Lower lobe of right lung (tissue), 2 donors: ENCODE results near the gene UCP2. TPM values are rescaled to one million over a fixed set of nuclear protein-coding genes. Genes with fewer than 3 reads are reported as not detected.

Experiments used
- ATAC-seq, 2 donors: fragments of 200-7000 bp; cut with Tn5 transposase; one replicate each; pipeline ENCODE4 v1.9.1; 2020 to 2022; ENCODE audit warnings: mild to moderate bottlenecking in 2 of 2, moderate library complexity in 2 of 2
- DNase-seq: peaks from one replicate; pipeline ENCODE4 v3.0.0-alpha.2; 2020
- H3K27ac ChIP-seq: fragments of 200-600 bp; one replicate; pipeline ENCODE4 v1.8.0; 2022
- H3K27me3 ChIP-seq: fragments of 200-600 bp; one replicate; pipeline ENCODE4 v1.8.0; 2022; ENCODE audit warnings: low read depth
- H3K36me3 ChIP-seq: fragments of 200-600 bp; one replicate; pipeline ENCODE4 v1.8.0; 2022; ENCODE audit warnings: mild to moderate bottlenecking
- H3K4me1 ChIP-seq: fragments of 200-600 bp; one replicate; pipeline ENCODE4 v1.8.0; 2022
- H3K4me3 ChIP-seq: fragments of 200-600 bp; one replicate; pipeline ENCODE4 v1.8.0; 2022; ENCODE audit warnings: mild to moderate bottlenecking
- H3K9me3 ChIP-seq: fragments of 200-600 bp; one replicate; pipeline ENCODE4 v1.8.0; 2022
- CTCF ChIP-seq: fragments of 200-600 bp; IDR thresholded peaks from one replicate; pipeline ENCODE4 v1.8.0; 2022; ENCODE audit warnings: antibody characterized with exemption, mild to moderate bottlenecking
- intact Hi-C: fragments of 100-400 bp; cut with DNase I; formaldehyde crosslinking; loops from one replicate; pipeline ENCODE4 v1.11.0; 2022
- total RNA-seq: library from RNA; stranded (reverse); fragmentation: NEBNext Ultra II Directional; extraction: Animal tissue kit (Norgen Biotek cat#: 25700); gene quantifications from one replicate; pipeline ENCODE4 v1.2.1, GENCODE V29; 2021
- donor health status: DM: no; HTN: yes; CAD: no; lungs with severe emphysema.

The UCP2 gene
- total RNA-seq, 1 donor from 2014 or later = 83.5 TPM

GRCh38 chr11:74019104-74019738 is 36.6 kb upstream of the UCP2 start:
- Histone ChIP-seq H3K27ac (peak overlapping the region; percentile 87), H3K27me3 (no peaks in the 10 kb centered on the region), H3K36me3 (peaks cover 6% of the 10 kb centered on the region), H3K4me1 (peaks cover 48% of the 10 kb centered on the region), H3K4me3 (no peak overlapping the region), H3K9me3 (no peaks in the 10 kb centered on the region)
- intact Hi-C loops = no loop called here
- ATAC-seq (peak in 1 of 2 donors; percentile 3), DNase-seq (no peak)
- no peak for TF ChIP-seq CTCF

- no peak for TF ChIP-seq CTCF
- H3K27ac ChIP-seq = peak overlapping the region; percentile 87
- H3K27me3 ChIP-seq = no peaks in the 10 kb centered on the region
- H3K4me1 ChIP-seq = peaks cover 40% of the 10 kb centered on the region
- H3K9me3 ChIP-seq = no peaks in the 10 kb centered on the region
- intact Hi-C loops = no loop called here
- peak; percentile 94 for DNase-seq
- peaks cover 10% of the 10 kb centered on the region for H3K36me3 ChIP-seq
- no peak overlapping the region for H3K4me3 ChIP-seq
- ATAC-seq = peak; percentile 93 to 94
Measured at GRCh38 chr11:74018331-74019005, 35.8 kb upstream of the UCP2 start.

GRCh38 chr11:74017631-74018030 is 35.0 kb upstream of the UCP2 start:
- intact Hi-C loops = no loop called here
- DNase-seq = no peak

GRCh38 chr11:74015919-74016684 is 33.5 kb upstream of the UCP2 start:
- no peaks in the 10 kb centered on the region for H3K27me3 ChIP-seq
- no peak for TF ChIP-seq CTCF
- H3K4me1 ChIP-seq = peaks cover 42% of the 10 kb centered on the region
- H3K36me3 ChIP-seq = peaks cover 17% of the 10 kb centered on the region
- no peaks in the 10 kb centered on the region for H3K9me3 ChIP-seq
- H3K4me3 ChIP-seq = no peak overlapping the region
- no peak overlapping the region for H3K27ac ChIP-seq
- no peak for ATAC-seq
- DNase-seq = no peak
- intact Hi-C loops = no loop called here

More at GRCh38 chr11:74017631-74018030, 35.0 kb upstream of the UCP2 start:
- Histone ChIP-seq H3K36me3 (peaks cover 17% of the 10 kb centered on the region), H3K27ac (peak overlapping the region; percentile 87), H3K27me3 (no peaks in the 10 kb centered on the region), H3K4me1 (peaks cover 36% of the 10 kb centered on the region), H3K9me3 (no peaks in the 10 kb centered on the region), H3K4me3 (no peak overlapping the region)
- no peak for ATAC-seq
- TF ChIP-seq CTCF = no peak

GRCh38 chr11:74014880-74015279 is 32.2 kb upstream of the UCP2 start:
- Histone ChIP-seq H3K4me1 (peaks cover 44% of the 10 kb centered on the region), H3K4me3 (no peak overlapping the region), H3K27ac (no peak overlapping the region), H3K9me3 (no peaks in the 10 kb centered on the region), H3K36me3 (peaks cover 17% of the 10 kb centered on the region), H3K27me3 (no peaks in the 10 kb centered on the region)
- ATAC-seq (no peak), DNase-seq (no peak)
- TF ChIP-seq CTCF = no peak
- intact Hi-C loops = no loop called here
